Measurements from ENCODE around the gene PXDC1. TPM values are rescaled to one million over a fixed set of nuclear protein-coding genes. Genes with fewer than 3 reads are reported as not detected.
"Not testable (repeated sequence)": the region's sequence is repeated elsewhere in the genome, so short reads cannot be mapped to it uniquely, and the experiment has no call there.

PXDC1 gene
- polyA plus RNA-seq, 1 donor from 2014 or later: 3.9 TPM

GRCh38 chr6:3722785-3723184 lies 28.7 kb downstream of the PXDC1 start:
- H3K27ac ChIP-seq (ENCODE audit: low read length): no peak overlapping the region

GRCh38 chr6:3721810-3722621 lies 29.5 kb downstream of the PXDC1 start:
- Histone ChIP-seq H3K79me2 (replicated peaks; ENCODE audit: insufficient read depth, low read length) (no peaks in the 10 kb centered on the region), H3K27ac (ENCODE audit: low read length) (no peak overlapping the region), H3K27me3 (ENCODE audit: insufficient read depth, low read depth, low read length) (no peaks in the 10 kb centered on the region), H3K9me2 (ENCODE audit: insufficient read depth, low read length) (no peaks in the 10 kb centered on the region), H2AFZ (ENCODE audit: low read depth, low read length) (no peak overlapping the region), H3F3A (ENCODE audit: insufficient read depth, low read length, poor library complexity, severe bottlenecking) (no peaks in the 10 kb centered on the region), H3K9me3 (ENCODE audit: low read length) (no peaks in the 10 kb centered on the region), H4K20me1 (ENCODE audit: insufficient read depth) (no peaks in the 10 kb centered on the region), H3K36me3 (ENCODE audit: insufficient read depth, low read length) (no peaks in the 10 kb centered on the region), H3K4me2 (ENCODE audit: low read length) (no peak overlapping the region), H3K9ac (ENCODE audit: low read length) (no peak overlapping the region), H3K4me3 (ENCODE audit: low read length) (no peak overlapping the region)
- TF ChIP-seq TAF1 (IDR thresholded peaks at IDR 0.05; ENCODE audit: low read depth) (no peak), CTCF (IDR thresholded peaks at IDR 0.05; ENCODE audit: poor library complexity, severe bottlenecking) (no peak), RAD21 (conservative IDR thresholded peaks at IDR 0.05) (no peak), MXI1 (conservative IDR thresholded peaks at IDR 0.05; ENCODE audit: poor library complexity, severe bottlenecking) (no peak), SMC3 (conservative IDR thresholded peaks at IDR 0.05; ENCODE audit: poor library complexity) (no peak)

More at GRCh38 chr6:3722785-3723184, 28.7 kb downstream of the PXDC1 start:
- no peak overlapping the region for H3K4me2 ChIP-seq (ENCODE audit: low read length)
- H3F3A ChIP-seq (ENCODE audit: insufficient read depth, low read length, poor library complexity, severe bottlenecking): no peaks in the 10 kb centered on the region
- H3K4me3 ChIP-seq (ENCODE audit: low read length): no peak overlapping the region
- no peaks in the 10 kb centered on the region for H4K20me1 ChIP-seq (ENCODE audit: insufficient read depth)
- H3K9me3 ChIP-seq (ENCODE audit: low read length): no peaks in the 10 kb centered on the region
- no peaks in the 10 kb centered on the region for H3K36me3 ChIP-seq (ENCODE audit: insufficient read depth, low read length)
- H2AFZ ChIP-seq (ENCODE audit: low read depth, low read length): no peak overlapping the region
- H3K27me3 ChIP-seq (ENCODE audit: insufficient read depth, low read depth, low read length): no peaks in the 10 kb centered on the region
- no peaks in the 10 kb centered on the region for H3K79me2 ChIP-seq (replicated peaks; ENCODE audit: insufficient read depth, low read length)
- TF ChIP-seq RAD21 (conservative IDR thresholded peaks at IDR 0.05) (no peak), EZH2 (IDR thresholded peaks at IDR 0.05; ENCODE audit: borderline replicate concordance, insufficient read depth, low read length, poor library complexity, severe bottlenecking) (no peak), CTCF (IDR thresholded peaks at IDR 0.05; ENCODE audit: poor library complexity, severe bottlenecking) (no peak), EP300 (conservative IDR thresholded peaks at IDR 0.05; ENCODE audit: poor library complexity, severe bottlenecking) (no peak), REST (IDR thresholded peaks at IDR 0.05; ENCODE audit: borderline replicate concordance) (no peak), SMC3 (conservative IDR thresholded peaks at IDR 0.05; ENCODE audit: poor library complexity) (no peak), TAF1 (IDR thresholded peaks at IDR 0.05; ENCODE audit: low read depth) (no peak), MXI1 (conservative IDR thresholded peaks at IDR 0.05; ENCODE audit: poor library complexity, severe bottlenecking) (no peak)
- H3K9me2 ChIP-seq (ENCODE audit: insufficient read depth, low read length): no peaks in the 10 kb centered on the region
- no peak overlapping the region for H3K9ac ChIP-seq (ENCODE audit: low read length)

- not testable (repeated sequence) for H3K9me2 ChIP-seq (ENCODE audit: insufficient read depth, low read length); H3K36me3 ChIP-seq (ENCODE audit: insufficient read depth, low read length); H3K79me2 ChIP-seq (replicated peaks; ENCODE audit: insufficient read depth, low read length); H3K9me3 ChIP-seq (ENCODE audit: low read length); H2AFZ ChIP-seq (ENCODE audit: low read depth, low read length); H4K20me1 ChIP-seq (ENCODE audit: insufficient read depth); H3K4me3 ChIP-seq (ENCODE audit: low read length); H3K9ac ChIP-seq (ENCODE audit: low read length); H3F3A ChIP-seq (ENCODE audit: insufficient read depth, low read length, poor library complexity, severe bottlenecking); H3K27ac ChIP-seq (ENCODE audit: low read length); H3K4me2 ChIP-seq (ENCODE audit: low read length); H3K27me3 ChIP-seq (ENCODE audit: insufficient read depth, low read depth, low read length)
Observed at GRCh38 chr6:3720770-3721169, 30.7 kb downstream of the PXDC1 start.

Data from neural cell (in vitro differentiated cells).